Measurements from ENCODE around the gene TLX1.

The TLX1 gene

GRCh38 chr10:101161494-101162299 lies 30.6 kb downstream of the TLX1 start (continued):
- TF ChIP-seq ZNF280D (tag by site-specific recombination; IDR thresholded peaks at IDR 0.05): no peak

- Histone ChIP-seq H3K27ac (ENCODE audit: extremely low read depth, low read depth, low read length) (no peak overlapping the region), H3K4me3 (ENCODE audit: low read depth, low read length) (no peak overlapping the region), H3K4me1 (ENCODE audit: control insufficient read depth, insufficient read depth, low read length) (peaks cover 6% of the 10 kb centered on the region; the same call in 1 of the 2 replicates), H3K9me3 (ENCODE audit: control insufficient read depth, insufficient read depth, low read depth, low read length) (no peaks in the 10 kb centered on the region), H3K36me3 (ENCODE audit: control insufficient read depth in 2 of 2, insufficient read depth in 1 of 2, low read length in 2 of 2) (no peaks in the 10 kb centered on the region)
- no peak for TF ChIP-seq ZNF280D (tag by site-specific recombination; IDR thresholded peaks at IDR 0.05)
- no peak for TF ChIP-seq ZNF48 (tag by site-specific recombination; IDR thresholded peaks at IDR 0.05)
- TF ChIP-seq ZNF692 (tag by site-specific recombination; IDR thresholded peaks at IDR 0.05): no peak
- TF ChIP-seq ZNF433 (tag by site-specific recombination; IDR thresholded peaks at IDR 0.05; ENCODE audit: low read depth): no peak
- no peak for TF ChIP-seq BCL11A (tag by site-specific recombination; IDR thresholded peaks at IDR 0.05; ENCODE audit: low read depth)
- no peak for TF ChIP-seq SP3 (tag by site-specific recombination; IDR thresholded peaks at IDR 0.05)
- TF ChIP-seq ZXDB (tag by site-specific recombination; IDR thresholded peaks at IDR 0.05): no peak
- no peak for TF ChIP-seq MEIS1 (CRISPR knock-in tag; IDR thresholded peaks at IDR 0.05; ENCODE audit: borderline replicate concordance)
- no peak for TF ChIP-seq ZNF623 (tag by site-specific recombination; IDR thresholded peaks at IDR 0.05)
- TF ChIP-seq ZNF664 (tag by site-specific recombination; IDR thresholded peaks at IDR 0.05): no peak
- no peak for TF ChIP-seq HOXA7 (CRISPR knock-in tag; IDR thresholded peaks at IDR 0.05; ENCODE audit: borderline replicate concordance)
- TF ChIP-seq ZNF16 (tag by site-specific recombination; IDR thresholded peaks at IDR 0.05; ENCODE audit: low read depth): no peak
- TF ChIP-seq PBX3 (CRISPR knock-in tag; IDR thresholded peaks at IDR 0.05): no peak
- no peak for TF ChIP-seq ZNF202 (tag by site-specific recombination; IDR thresholded peaks at IDR 0.05; ENCODE audit: borderline replicate concordance)
- no peak for TF ChIP-seq SCRT2 (tag by site-specific recombination; IDR thresholded peaks at IDR 0.05)
- TF ChIP-seq ZNF114 (tag by site-specific recombination; IDR thresholded peaks at IDR 0.05): no peak
- ChIA-PET POLR2A (no interaction called here), CTCF (interaction anchor here (1.1 kb wide), 1 partner anchor 13 kb away, joined by 3 read pairs; no protein-coding TSS in a partner anchor)
These were observed 31.6 kb downstream of the TLX1 start for GRCh38 chr10:101162677-101163076.
